Measurements from ENCODE around the gene TCIRG1.

The TCIRG1 gene

GRCh38 chr11:68049509-68050370 is 10.9 kb downstream of the TCIRG1 start:
- Mint-ChIP-seq H3K36me3 (ENCODE audit: insufficient read depth) (peaks cover 15% of the 10 kb centered on the region), H3K9me3 (no peaks in the 10 kb centered on the region), H3K4me1 (no peaks in the 10 kb centered on the region), H3K27me3 (no peaks in the 10 kb centered on the region), H3K27ac (ENCODE audit: low read depth) (no peak overlapping the region), H3K4me3 (no peak overlapping the region)
- DNase-seq (ENCODE audit: low spot score in 2 of 2) = no peak
- no peak for ATAC-seq (replicated peaks; ENCODE audit: extremely low read depth, poor library complexity, severe bottlenecking)

- peaks cover 15% of the 10 kb centered on the region for H3K36me3 Mint-ChIP-seq (ENCODE audit: insufficient read depth)
These were observed 11.6 kb downstream of the TCIRG1 start for GRCh38 chr11:68050371-68050841.

GRCh38 chr11:68051191-68052136 is 12.6 kb downstream of the TCIRG1 start:
- peak overlapping the region; percentile 8 for H3K27ac Mint-ChIP-seq (ENCODE audit: low read depth)
- H3K36me3 Mint-ChIP-seq (ENCODE audit: insufficient read depth) = peaks cover 12% of the 10 kb centered on the region

More at GRCh38 chr11:68050371-68050841, 11.6 kb downstream of the TCIRG1 start:
- H3K27ac Mint-ChIP-seq (ENCODE audit: low read depth) = peak overlapping the region; percentile 8
- no peaks in the 10 kb centered on the region for H3K27me3 Mint-ChIP-seq
- H3K4me1 Mint-ChIP-seq = no peaks in the 10 kb centered on the region
- ATAC-seq (replicated peaks; ENCODE audit: extremely low read depth, poor library complexity, severe bottlenecking) = no peak
- no peak overlapping the region for H3K4me3 Mint-ChIP-seq
- no peak for DNase-seq (ENCODE audit: low spot score in 2 of 2)
- H3K9me3 Mint-ChIP-seq = no peaks in the 10 kb centered on the region

GRCh38 chr11:68052137-68052873 is 13.5 kb downstream of the TCIRG1 start:
- DNase-seq (ENCODE audit: low spot score in 2 of 2) (no peak), ATAC-seq (replicated peaks; ENCODE audit: extremely low read depth, poor library complexity, severe bottlenecking) (no peak)
- no peaks in the 10 kb centered on the region for H3K9me3 Mint-ChIP-seq
- no peak overlapping the region for H3K4me3 Mint-ChIP-seq
- no peaks in the 10 kb centered on the region for H3K4me1 Mint-ChIP-seq
- H3K36me3 Mint-ChIP-seq (ENCODE audit: insufficient read depth) = peaks cover 11% of the 10 kb centered on the region
- no peaks in the 10 kb centered on the region for H3K27me3 Mint-ChIP-seq
- peak overlapping the region; percentile 41 for H3K27ac Mint-ChIP-seq (ENCODE audit: low read depth)

More at GRCh38 chr11:68051191-68052136, 12.6 kb downstream of the TCIRG1 start:
- DNase-seq (ENCODE audit: low spot score in 2 of 2) (no peak), ATAC-seq (replicated peaks; ENCODE audit: extremely low read depth, poor library complexity, severe bottlenecking) (no peak)
- Mint-ChIP-seq H3K4me1 (no peaks in the 10 kb centered on the region), H3K27me3 (no peaks in the 10 kb centered on the region), H3K4me3 (no peak overlapping the region), H3K9me3 (no peaks in the 10 kb centered on the region)

- Mint-ChIP-seq H3K9me3 (no peaks in the 10 kb centered on the region), H3K4me3 (no peak overlapping the region), H3K36me3 (ENCODE audit: insufficient read depth) (peaks cover 8% of the 10 kb centered on the region), H3K4me1 (no peaks in the 10 kb centered on the region), H3K27me3 (no peaks in the 10 kb centered on the region), H3K27ac (ENCODE audit: low read depth) (peak overlapping the region; percentile 41)
- ATAC-seq (replicated peaks; ENCODE audit: extremely low read depth, poor library complexity, severe bottlenecking) (no peak), DNase-seq (ENCODE audit: low spot score in 2 of 2) (no peak)
These were observed 14.3 kb downstream of the TCIRG1 start for GRCh38 chr11:68053117-68053516.

GRCh38 chr11:68053981-68054812 is 15.4 kb downstream of the TCIRG1 start:
- ATAC-seq (replicated peaks; ENCODE audit: extremely low read depth, poor library complexity, severe bottlenecking) (no peak), DNase-seq (ENCODE audit: low spot score in 2 of 2) (no peak)
- no peaks in the 10 kb centered on the region for H3K9me3 Mint-ChIP-seq
- H3K36me3 Mint-ChIP-seq (ENCODE audit: insufficient read depth) = peaks cover 6% of the 10 kb centered on the region
- H3K4me3 Mint-ChIP-seq = no peak overlapping the region
- H3K27ac Mint-ChIP-seq (ENCODE audit: low read depth) = no peak overlapping the region
- no peaks in the 10 kb centered on the region for H3K4me1 Mint-ChIP-seq
- H3K27me3 Mint-ChIP-seq = no peaks in the 10 kb centered on the region

GRCh38 chr11:68056317-68057285 is 17.8 kb downstream of the TCIRG1 start:
- ATAC-seq (replicated peaks; ENCODE audit: extremely low read depth, poor library complexity, severe bottlenecking) (no peak), DNase-seq (ENCODE audit: low spot score in 2 of 2) (no peak)
- Mint-ChIP-seq H3K27me3 (no peaks in the 10 kb centered on the region), H3K36me3 (ENCODE audit: insufficient read depth) (peaks cover 3% of the 10 kb centered on the region), H3K27ac (ENCODE audit: low read depth) (no peak overlapping the region), H3K4me1 (no peaks in the 10 kb centered on the region), H3K4me3 (no peak overlapping the region), H3K9me3 (no peaks in the 10 kb centered on the region)

GRCh38 chr11:68057807-68058206 is 19.0 kb downstream of the TCIRG1 start:
- Mint-ChIP-seq H3K36me3 (ENCODE audit: insufficient read depth) (peaks cover 3% of the 10 kb centered on the region), H3K4me3 (no peak overlapping the region), H3K27ac (ENCODE audit: low read depth) (no peak overlapping the region), H3K9me3 (no peaks in the 10 kb centered on the region), H3K27me3 (no peaks in the 10 kb centered on the region), H3K4me1 (no peaks in the 10 kb centered on the region)
- ATAC-seq (replicated peaks; ENCODE audit: extremely low read depth, poor library complexity, severe bottlenecking) = no peak
- no peak for DNase-seq (ENCODE audit: low spot score in 2 of 2)

GRCh38 chr11:68061508-68061907 is 22.7 kb downstream of the TCIRG1 start:
- Mint-ChIP-seq H3K27ac (ENCODE audit: low read depth) (no peak overlapping the region), H3K4me1 (no peaks in the 10 kb centered on the region), H3K9me3 (no peaks in the 10 kb centered on the region), H3K27me3 (no peaks in the 10 kb centered on the region), H3K36me3 (ENCODE audit: insufficient read depth) (no peaks in the 10 kb centered on the region), H3K4me3 (no peak overlapping the region)
- DNase-seq (ENCODE audit: low spot score in 2 of 2) (no peak), ATAC-seq (replicated peaks; ENCODE audit: extremely low read depth, poor library complexity, severe bottlenecking) (no peak)

GRCh38 chr11:68064926-68065325 is 26.1 kb downstream of the TCIRG1 start:
- DNase-seq (ENCODE audit: low spot score in 2 of 2) (no peak), ATAC-seq (replicated peaks; ENCODE audit: extremely low read depth, poor library complexity, severe bottlenecking) (no peak)
- Mint-ChIP-seq H3K27me3 (no peaks in the 10 kb centered on the region), H3K4me1 (no peaks in the 10 kb centered on the region), H3K36me3 (ENCODE audit: insufficient read depth) (peaks cover 2% of the 10 kb centered on the region), H3K4me3 (no peak overlapping the region), H3K9me3 (no peaks in the 10 kb centered on the region), H3K27ac (ENCODE audit: low read depth) (no peak overlapping the region)

- DNase-seq (ENCODE audit: low spot score in 2 of 2) (no peak), ATAC-seq (replicated peaks; ENCODE audit: extremely low read depth, poor library complexity, severe bottlenecking) (no peak)
- Mint-ChIP-seq H3K4me1 (no peaks in the 10 kb centered on the region), H3K4me3 (no peak overlapping the region), H3K27ac (ENCODE audit: low read depth) (no peak overlapping the region), H3K27me3 (no peaks in the 10 kb centered on the region), H3K36me3 (ENCODE audit: insufficient read depth) (peaks cover 2% of the 10 kb centered on the region), H3K9me3 (no peaks in the 10 kb centered on the region)
These were observed 27.0 kb downstream of the TCIRG1 start for GRCh38 chr11:68065841-68066240.
